ENCODE results near the gene LMO3.

DNA sequence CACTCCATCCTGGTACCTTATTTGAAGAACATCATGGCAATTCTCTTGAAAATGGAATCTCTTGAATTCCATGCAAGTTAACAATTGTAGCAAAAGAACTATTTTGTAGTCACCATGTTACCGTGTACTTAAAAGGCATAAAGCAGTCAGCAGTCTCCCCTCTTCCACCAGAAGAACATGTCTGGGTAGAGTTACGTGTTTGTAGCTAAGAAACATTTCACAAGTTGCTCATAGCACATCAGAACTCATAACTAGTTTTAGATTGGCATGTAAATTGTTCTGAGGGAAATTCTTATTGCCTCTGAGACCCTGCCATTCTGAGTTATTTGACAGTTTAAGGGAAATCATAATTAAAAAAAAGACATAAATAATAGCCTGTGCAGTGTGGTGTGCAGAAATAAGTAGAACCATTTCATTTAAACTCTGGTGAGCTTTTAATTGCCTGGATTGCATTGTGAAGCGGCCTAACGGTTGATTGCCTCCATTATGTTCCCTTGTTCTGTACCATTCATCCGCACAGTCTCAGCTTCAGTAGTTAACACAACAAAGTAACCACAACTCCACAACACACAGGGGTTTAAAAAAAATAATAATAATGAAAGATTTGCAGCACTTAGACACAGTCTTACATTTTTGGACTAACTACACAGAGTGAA is 2.6 kb downstream of the LMO3 start:
- TF ChIP-seq, protein P1, sequence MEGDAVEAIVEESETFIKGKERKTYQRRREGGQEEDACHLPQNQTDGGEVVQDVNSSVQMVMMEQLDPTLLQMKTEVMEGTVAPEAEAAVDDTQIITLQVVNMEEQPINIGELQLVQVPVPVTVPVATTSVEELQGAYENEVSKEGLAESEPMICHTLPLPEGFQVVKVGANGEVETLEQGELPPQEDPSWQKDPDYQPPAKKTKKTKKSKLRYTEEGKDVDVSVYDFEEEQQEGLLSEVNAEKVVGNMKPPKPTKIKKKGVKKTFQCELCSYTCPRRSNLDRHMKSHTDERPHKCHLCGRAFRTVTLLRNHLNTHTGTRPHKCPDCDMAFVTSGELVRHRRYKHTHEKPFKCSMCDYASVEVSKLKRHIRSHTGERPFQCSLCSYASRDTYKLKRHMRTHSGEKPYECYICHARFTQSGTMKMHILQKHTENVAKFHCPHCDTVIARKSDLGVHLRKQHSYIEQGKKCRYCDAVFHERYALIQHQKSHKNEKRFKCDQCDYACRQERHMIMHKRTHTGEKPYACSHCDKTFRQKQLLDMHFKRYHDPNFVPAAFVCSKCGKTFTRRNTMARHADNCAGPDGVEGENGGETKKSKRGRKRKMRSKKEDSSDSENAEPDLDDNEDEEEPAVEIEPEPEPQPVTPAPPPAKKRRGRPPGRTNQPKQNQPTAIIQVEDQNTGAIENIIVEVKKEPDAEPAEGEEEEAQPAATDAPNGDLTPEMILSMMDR (IDR thresholded peaks at IDR 0.05), result no peak
- TF ChIP-seq EZH2 (IDR thresholded peaks at IDR 0.05), result no peak
